AG09309 (cell line): ENCODE results near the gene VAMP2.

ENCODE experiments used
- DNase-seq: peaks from one replicate; pipeline ENCODE4 v3.0.0-alpha.2; 2010; ENCODE audit warnings: low read depth
- H3K4me3 ChIP-seq: 2 replicates; pipeline ENCODE4 v1.5.1; 2011; ENCODE audit warnings: mild to moderate bottlenecking, low read depth, low read length, moderate library complexity; ENCODE audit not compliant: control insufficient read depth
- TF ChIP-seq, protein P1 (sequence below): IDR thresholded peaks from 2 replicates; pipeline ENCODE4 v1.5.1; 2011; ENCODE audit warnings: mild to moderate bottlenecking, low read depth, low read length, inconsistent platforms; ENCODE audit not compliant: insufficient read depth, control insufficient read depth; ENCODE audit errors: missing control alignments

Gene VAMP2, protein sequence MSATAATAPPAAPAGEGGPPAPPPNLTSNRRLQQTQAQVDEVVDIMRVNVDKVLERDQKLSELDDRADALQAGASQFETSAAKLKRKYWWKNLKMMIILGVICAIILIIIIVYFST

DNA sequence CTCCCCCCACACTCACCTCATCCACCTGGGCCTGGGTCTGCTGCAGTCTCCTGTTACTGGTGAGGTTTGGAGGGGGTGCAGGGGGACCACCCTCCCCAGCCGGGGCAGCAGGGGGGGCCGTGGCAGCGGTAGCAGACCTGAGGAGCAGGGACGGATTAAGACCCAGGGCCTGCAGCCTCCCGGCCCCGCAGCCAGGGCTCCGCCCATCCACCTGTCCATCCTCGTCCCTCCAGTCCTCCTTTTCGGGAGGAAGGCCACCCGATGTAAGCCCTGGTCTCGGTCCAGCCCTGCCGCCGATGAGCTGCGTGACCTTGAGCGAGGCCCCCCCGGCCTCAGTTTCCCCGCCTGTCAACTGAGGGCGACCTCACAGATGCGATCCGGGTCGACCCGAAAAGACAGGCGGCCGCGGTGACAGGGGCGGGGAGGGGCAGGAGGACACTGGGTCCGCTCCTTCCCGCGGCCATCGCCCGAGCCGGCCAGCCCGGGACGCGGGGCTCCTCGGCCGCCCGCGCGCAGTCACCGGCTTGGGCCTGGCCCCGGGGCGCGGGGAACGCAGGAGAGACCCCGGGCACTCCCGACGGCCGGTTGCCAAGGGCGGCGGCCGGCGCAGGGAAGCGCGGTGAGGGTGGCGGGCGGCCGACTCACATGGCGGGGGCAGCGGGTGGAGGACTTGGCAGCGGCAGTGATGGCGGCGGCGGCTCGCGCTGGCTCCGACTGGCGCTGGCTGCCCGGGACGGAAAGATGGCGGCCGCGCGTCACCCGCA lies at the start of gene VAMP2:
Gene VAMP2 (minus strand): TSS at position 716 of the 764 bp plus-strand sequence. CDS start 69 bp downstream, at position 647.
- TF ChIP-seq, protein P1, sequence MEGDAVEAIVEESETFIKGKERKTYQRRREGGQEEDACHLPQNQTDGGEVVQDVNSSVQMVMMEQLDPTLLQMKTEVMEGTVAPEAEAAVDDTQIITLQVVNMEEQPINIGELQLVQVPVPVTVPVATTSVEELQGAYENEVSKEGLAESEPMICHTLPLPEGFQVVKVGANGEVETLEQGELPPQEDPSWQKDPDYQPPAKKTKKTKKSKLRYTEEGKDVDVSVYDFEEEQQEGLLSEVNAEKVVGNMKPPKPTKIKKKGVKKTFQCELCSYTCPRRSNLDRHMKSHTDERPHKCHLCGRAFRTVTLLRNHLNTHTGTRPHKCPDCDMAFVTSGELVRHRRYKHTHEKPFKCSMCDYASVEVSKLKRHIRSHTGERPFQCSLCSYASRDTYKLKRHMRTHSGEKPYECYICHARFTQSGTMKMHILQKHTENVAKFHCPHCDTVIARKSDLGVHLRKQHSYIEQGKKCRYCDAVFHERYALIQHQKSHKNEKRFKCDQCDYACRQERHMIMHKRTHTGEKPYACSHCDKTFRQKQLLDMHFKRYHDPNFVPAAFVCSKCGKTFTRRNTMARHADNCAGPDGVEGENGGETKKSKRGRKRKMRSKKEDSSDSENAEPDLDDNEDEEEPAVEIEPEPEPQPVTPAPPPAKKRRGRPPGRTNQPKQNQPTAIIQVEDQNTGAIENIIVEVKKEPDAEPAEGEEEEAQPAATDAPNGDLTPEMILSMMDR, result no peak
- no peak for DNase-seq
- H3K4me3 ChIP-seq, result peak within 1 kb of the TSS; percentile 97

DNA sequence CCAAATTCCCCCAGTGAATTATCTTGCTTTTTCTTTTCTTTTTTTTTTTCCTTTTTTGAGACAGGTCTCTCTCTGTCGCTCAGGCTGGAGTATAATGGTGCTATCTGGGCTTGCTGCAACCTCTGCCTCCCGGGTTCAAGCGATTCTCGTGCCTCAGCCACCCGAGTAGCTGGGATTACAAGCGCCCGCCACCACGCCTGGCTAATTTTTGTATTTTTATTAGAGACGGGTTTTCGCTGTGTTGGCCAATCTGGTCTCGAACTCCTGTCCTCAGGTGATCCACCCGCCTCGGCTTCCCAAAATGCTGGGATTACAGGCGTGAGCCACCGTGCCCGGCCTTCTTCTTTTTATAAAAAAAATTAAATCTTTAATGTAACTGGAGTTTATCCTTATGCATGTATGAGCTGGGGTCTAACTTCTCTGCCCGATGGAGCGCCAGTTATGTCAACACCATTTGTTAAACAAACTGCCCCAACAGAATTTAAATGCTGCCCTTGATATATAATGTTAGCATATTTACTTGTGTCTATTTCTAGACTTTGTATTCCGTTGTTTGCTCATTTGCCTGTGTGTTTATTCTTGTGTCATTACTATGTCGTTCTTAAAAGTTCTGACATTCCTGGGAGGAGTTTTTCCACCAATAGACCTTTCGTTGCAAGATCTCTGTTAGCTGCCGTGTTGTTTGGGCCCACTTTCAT lies 48.2 kb upstream of the VAMP2 start:
- no peak for DNase-seq
- peak overlapping the region; percentile 81 for H3K4me3 ChIP-seq
- TF ChIP-seq, protein P1, result no peak

DNA sequence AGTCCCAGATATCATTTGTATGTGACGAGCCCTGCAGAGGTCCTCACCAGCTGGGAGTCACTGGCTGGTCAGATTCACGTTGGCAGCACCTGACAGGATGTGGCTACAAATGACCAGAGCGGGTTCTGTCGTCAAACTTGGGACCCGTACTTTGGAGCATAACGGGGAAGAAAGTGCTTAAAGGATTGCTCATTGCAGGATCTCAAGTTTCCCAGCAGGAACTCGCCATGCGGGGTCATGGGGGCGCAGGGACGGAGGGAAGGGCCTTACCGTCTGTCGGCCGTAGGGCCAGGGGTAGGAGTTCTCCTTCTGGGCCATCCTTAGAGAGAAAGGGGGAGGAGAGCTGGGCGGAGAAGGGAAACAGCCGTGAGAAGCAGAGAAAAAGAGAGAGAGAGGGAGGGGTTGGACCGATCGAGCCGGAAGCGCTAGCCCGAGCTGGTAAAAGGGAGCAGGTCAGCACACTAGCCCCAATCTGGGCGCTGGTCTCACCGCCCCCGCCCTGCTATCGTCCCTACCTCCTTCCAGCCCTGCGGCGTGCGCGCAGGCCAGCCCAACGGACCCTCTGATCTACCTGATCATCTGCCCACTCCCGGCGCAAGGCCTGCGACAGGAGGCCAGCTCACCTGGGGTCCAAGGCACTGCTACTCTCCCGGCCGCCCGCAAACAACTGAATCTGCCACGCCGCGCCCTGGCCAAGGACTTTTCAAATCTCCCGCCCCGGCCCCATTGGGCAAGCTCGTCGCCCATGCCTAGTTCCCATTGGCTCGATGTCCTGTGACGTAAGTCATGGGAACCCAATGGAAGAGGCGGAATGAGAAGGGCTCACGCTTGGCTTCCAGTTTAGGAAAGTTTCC lies 47.4 kb upstream of the VAMP2 start, which contains the start of gene AURKB:
Gene AURKB (minus strand): TSS at position 669 of the 854 bp plus-strand sequence. CDS start 351 bp downstream, at position 318.
- TF ChIP-seq, protein P1, result no peak
- DNase-seq, result peak; percentile 86
- H3K4me3 ChIP-seq, result peak within 1 kb of the TSS; percentile 81

DNA sequence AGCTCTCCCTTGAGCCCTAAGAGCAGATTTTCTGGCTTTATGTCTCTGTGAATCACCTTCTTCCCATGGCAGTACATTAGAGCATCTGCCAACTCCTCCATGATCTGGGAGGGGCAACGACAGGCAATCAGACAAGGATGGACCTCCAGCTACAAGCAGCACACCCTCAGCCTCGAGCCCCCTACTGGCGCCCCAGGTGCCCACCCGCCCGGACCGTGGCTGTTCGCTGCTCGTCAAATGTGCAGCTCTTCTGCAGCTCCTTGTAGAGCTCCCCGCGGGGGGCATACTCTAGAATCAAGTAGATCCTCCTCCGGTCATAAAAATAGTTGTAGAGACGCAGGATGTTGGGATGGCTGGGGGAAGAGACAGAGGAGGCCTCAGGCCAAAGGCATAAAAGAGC lies 43.8 kb upstream of the VAMP2 start:
- TF ChIP-seq, protein P1, result no peak
- no peak for DNase-seq
- no peak overlapping the region for H3K4me3 ChIP-seq

DNA sequence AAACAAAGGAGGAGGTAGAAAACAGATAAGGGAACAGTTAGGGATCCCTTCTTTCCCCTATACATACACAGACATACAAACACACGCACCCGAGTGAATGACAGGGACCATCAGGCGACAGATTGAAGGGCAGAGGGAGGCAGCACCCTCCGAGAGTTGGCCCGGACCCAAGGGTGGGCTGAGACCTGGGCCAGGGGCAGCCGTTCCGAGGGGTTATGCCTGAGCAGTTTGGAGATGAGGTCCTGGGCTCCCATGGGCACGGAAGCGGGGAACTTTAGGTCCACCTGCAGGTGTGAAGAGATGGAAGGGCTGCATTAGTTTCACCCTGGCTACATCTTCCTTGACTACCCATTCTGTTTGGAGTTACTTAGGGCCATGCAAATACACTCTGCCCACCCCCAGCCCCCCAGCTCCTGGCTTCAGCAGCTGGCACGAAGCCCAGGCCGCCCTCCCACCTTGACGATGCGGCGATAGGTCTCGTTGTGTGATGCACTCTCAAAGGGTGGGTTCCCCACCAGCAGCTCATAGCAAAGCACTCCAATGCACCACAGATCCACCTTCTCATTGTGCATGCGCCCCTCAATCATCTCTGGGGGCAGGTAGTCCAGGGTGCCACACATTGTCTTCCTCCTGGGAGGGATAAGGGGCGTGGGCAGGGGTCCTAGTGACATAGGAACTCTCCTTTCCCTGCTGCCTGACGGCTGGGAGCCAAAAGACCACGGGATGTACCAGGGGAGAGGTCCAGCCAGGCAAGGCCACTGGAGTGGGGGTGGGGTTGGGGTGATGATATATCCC lies 42.2 kb upstream of the VAMP2 start:
- DNase-seq, result no peak
- no peak overlapping the region for H3K4me3 ChIP-seq
- TF ChIP-seq, protein P1, result no peak
